Stimulated activated CD4-positive, alpha-beta T cell treated with anti-CD3 and anti-CD28 coated beads, TNF-alpha, amount 100 ng/mL, for 48 hours (primary cell): ENCODE data around the gene WDHD1.
"Not testable (repeated sequence)": the region's sequence is repeated elsewhere in the genome, so short reads cannot be mapped to it uniquely, and the experiment has no call there.

Source experiments
- DNase-seq, 3 donors: peaks; one replicate each; pipeline ENCODE4 v3.0.0-alpha.2; 2020; ENCODE audit warnings: low read depth in 3 of 3

The WDHD1 gene

GRCh38 chr14:55048900-55049436, 22.1 kb upstream of the WDHD1 start:
- no peak for DNase-seq

DNA sequence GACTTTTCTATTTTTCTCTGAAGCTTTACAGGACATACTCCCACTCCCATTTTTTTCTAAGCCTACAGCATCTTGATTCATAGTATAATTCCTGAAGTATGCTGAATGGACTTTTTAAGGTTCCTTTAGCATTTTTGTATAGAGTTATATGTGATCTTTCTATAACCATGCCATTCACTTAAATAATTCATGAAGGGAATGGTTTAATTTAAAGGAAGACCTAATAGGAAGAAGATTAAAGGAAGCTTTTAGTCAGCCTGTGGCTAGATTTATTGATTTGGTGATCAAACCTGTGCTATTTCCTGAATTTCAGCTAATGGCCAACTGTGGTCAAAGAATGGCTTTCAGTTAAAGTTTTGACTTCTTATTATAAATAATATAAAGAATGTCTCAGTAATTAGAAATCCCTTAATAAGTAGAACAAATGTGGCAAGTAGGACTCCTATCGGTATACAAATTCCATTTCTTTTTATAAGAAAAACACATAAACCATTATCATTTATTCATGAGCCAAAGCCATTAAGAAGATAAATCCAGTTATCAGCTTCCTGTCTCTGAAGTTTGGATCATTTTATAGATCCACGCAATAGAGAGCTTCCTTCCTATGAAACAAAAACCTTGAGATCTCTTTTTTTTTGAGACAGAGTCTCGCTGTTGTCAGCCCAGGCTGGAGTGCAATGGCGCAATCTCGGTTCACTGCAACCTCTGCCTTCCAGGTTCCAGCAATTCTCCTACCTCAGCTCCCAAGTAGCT, 20.6 kb upstream of the WDHD1 start:
- DNase-seq, result no peak

GRCh38 chr14:55045087-55045486, 18.2 kb upstream of the WDHD1 start:
- DNase-seq, result no peak

- no peak for DNase-seq
These were observed 16.6 kb upstream of the WDHD1 start for GRCh38 chr14:55043528-55043927.

DNA sequence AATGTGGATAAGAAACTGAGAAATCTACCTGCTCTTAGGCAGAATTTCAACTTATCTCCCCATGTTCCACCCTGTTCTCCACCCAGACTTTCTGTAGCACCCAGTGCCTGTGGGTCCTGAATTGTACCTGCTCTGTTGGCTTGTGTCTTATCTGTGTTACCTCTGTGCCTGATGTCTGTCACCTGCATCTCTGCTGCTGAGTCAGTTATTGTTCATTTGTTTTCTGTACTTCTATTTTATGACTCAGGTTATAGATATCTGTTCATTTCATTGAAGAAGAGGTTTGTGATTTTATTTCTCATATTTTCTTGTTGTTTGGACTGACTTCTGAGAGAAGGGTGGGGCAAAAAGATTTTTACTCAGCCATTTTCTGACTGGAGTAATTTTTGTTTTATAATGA, 11.8 kb upstream of the WDHD1 start:
- no peak for DNase-seq

GRCh38 chr14:55037995-55038394, 11.1 kb upstream of the WDHD1 start:
- DNase-seq, result not testable (repeated sequence)

GRCh38 chr14:55031190-55031589, 4.3 kb upstream of the WDHD1 start:
- DNase-seq, result no peak

GRCh38 chr14:55028476-55028875, 1.6 kb upstream of the WDHD1 start:
- DNase-seq, result no peak

GRCh38 chr14:55028066-55028465, 1.2 kb upstream of the WDHD1 start:
- no peak for DNase-seq

GRCh38 chr14:55026441-55026792, 482 bp downstream of the WDHD1 start:
- DNase-seq, result no peak

DNA sequence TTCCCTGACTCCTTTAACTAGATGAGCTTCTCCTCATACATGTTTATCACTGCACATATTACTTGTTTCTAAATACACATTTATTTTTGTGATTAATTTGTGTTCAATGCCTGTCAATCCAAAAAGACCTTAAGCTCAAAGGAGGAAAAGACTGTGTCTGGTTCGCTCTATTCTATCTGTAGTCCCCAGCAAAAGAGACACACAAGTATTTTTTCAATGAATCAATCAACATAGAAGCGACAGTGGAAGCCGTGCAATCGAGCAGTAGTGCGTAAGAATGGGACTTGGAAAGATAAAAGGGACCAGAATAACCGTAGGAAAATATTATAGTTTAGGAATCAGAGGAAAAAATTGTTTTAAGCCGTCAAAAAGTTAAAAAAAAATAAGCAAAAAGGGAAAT, 951 bp downstream of the WDHD1 start:
- no peak for DNase-seq

DNA sequence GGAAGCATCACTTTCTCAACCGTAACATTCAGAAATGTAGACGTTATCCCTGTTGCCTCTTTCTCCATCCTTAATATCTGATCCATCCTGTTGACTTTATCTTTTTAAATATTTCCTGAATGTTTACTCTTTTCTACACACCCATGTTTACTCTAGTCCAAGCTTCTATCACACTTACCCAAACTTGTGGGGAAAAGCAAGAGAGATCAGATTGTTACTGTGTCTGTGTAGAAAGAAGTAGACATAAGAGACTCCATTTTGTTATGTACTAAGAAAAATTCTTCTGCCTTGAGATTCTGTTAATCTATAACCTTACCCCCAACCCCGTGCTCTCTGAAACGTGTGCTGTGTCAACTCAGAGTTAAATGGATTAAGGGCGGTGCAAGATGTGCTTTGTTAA, 2.5 kb downstream of the WDHD1 start:
- DNase-seq, result not testable (repeated sequence)

DNA sequence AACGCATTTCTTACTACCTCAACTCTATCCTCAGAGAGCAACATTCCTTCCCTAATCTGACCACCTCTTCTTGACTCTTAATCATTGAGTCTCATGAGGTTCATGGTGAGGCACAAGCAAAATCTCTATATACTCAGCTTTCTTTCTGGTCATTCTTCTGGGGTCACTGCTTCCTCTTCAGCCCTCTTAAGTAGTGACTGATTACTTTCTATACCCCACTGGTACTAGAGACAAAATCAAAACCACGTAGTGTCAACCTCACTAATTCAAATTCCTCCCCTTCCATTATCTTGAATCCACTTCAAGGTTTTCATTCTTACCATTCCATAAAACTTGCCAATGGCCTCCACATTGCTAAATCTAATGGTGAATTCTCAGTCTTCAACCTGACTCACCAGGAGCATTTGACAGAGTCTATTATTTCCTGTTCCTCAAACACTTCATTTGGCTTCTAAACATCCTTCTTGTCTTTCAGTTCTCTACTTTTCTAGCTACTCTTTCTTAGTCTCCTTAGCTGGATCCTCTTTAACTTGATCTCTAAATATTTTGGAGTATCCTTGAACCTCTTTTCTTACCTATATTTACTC, 6.8 kb downstream of the WDHD1 start:
- no peak for DNase-seq

GRCh38 chr14:55015006-55015405, 11.9 kb downstream of the WDHD1 start:
- no peak for DNase-seq

GRCh38 chr14:55005071-55005470, 21.8 kb downstream of the WDHD1 start:
- DNase-seq, result no peak

DNA sequence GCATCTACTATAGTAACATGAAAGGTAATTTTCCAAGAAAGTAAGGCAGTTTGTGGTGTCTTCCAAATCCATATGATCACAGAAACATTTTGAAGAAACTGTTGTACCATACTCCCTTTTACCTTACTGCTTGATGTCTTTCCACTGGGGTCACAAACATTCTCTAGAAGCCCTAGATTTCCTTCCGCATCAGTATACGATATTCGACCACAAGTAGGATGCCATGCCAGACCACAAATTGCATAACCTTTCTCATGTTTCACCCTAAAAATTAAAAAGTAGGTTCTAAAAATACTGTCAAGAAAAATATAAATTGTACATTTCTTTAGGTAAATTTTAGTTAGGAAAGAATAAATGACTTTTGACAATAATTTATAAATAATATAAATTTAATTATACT, 26.5 kb downstream of the WDHD1 start:
- no peak for DNase-seq

DNA sequence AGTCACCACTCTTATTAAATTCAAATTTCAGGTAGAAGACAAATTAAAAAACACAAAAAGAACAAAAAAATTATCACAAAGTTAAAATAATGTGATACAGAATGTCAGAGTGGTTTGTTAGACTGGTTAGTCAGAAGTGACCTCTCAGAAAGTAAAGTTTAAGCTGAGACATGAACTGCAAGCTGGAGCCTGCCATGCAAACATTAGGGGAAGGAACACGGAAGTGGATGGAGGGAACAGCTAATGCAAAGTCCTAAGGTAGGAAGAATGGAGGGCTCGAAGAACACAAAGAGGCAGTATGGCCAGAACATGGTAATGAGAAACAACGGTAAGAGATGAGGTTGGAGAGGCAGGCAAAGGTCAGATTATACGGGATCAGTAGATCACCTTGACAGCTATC, 41.7 kb downstream of the WDHD1 start:
- DNase-seq, result no peak

GRCh38 chr14:54981698-54982097, 45.2 kb downstream of the WDHD1 start:
- DNase-seq, result no peak

DNA sequence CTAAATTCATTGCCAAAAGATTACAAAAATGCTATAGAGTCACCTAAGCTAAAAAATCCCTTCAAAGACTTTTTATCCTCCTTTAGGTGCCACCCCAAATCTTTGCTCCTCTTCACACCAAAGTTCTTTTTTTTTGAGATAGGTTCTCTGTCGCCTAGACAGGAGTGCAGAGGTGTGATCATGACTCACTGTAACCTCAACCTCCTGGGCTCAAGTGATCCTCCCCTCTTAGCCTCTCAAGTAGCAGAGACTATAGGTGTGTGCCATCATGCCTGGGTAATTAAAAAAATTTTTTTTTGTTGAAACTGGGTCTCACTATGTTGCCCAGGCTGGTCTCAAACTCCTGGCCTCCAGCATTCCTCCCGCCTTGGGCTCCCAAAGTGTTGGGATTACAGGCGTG, 47.9 kb downstream of the WDHD1 start:
- DNase-seq, result no peak

- no peak for DNase-seq
These were observed 50.6 kb downstream of the WDHD1 start for GRCh38 chr14:54976316-54976715.

- no peak for DNase-seq
These were observed 51.0 kb downstream of the WDHD1 start for GRCh38 chr14:54975856-54976255.

DNA sequence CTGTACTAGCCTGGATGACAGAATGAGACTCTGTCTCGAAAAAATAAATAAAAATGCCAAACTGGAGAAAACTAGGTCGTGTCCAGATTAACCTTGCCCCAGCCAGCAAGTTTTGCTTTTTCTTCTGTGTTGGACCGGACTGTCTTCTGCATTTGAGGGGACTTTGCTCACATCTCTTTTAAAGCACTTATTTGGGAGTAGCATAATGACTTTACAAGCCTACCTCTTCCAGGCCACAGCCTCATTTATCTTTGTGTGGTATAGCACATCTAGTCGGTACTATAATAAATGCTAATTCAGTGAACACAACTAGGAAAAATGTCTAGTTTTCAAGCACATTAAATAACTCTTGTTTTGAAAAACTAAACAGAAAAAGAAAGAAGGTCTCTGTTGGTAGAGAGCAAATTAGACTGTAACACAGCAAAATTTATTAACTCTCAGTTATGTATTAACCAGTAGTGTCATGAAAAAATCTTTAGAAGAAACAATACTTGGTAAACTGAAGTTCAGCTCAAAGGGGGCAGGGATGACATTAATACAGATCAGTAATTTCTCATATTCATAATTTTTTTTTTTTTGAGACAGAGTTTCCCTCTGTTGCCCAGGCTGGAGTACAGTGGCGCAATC, 52.0 kb downstream of the WDHD1 start:
- DNase-seq, result no peak

DNA sequence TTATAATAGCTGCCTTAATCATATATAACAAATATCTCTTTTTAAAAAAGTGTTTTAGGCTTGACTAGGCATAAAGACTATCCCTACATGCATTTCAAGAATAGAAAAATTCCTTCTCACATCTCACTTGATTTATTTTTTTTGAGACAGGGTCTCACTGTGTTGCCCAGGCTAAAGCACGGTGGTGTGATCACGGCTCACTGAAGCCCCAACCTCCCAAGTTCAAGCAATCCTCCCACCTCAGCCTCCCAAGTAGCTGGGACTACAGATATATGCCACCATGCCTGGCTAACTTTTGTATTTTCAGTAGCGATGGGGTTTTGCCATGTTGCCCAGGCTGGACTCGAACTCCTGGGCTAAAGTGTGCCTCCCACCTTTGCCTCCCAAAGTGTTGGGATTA, 59.4 kb downstream of the WDHD1 start:
- DNase-seq, result no peak
